Sigmoid colon (tissue), 4 donors: Measurements from ENCODE around the gene MCC.
"Not testable (repeated sequence)": the region's sequence is repeated elsewhere in the genome, so short reads cannot be mapped to it uniquely, and the experiment has no call there.

Source experiments
- POLR2A ChIP-seq, 2 donors: fragments of 450-650 bp; IDR thresholded peaks; one replicate each; pipeline ENCODE4 v1.6.1; 2016; ENCODE audit warnings: antibody characterized with exemption in 2 of 2, mild to moderate bottlenecking in 2 of 2, moderate library complexity in 2 of 2
- POLR2AphosphoS5 ChIP-seq, 4 donors: sonication (generic); formaldehyde crosslinking; IDR thresholded peaks; one replicate each; pipeline ENCODE4 v1.6.1; 2017; ENCODE audit warnings: antibody characterized with exemption in 4 of 4
- TF ChIP-seq, protein P1 (sequence below), 4 experiments: fragments of 450-650 bp in 3 of 4; fragments of 200-600 bp in 1 of 4; IDR thresholded peaks; one replicate each; pipeline ENCODE4 v1.5.1; 2016 to 2019; ENCODE audit warnings: antibody characterized with exemption in 4 of 4, mild to moderate bottlenecking in 3 of 4, moderate library complexity in 2 of 4

DNA sequence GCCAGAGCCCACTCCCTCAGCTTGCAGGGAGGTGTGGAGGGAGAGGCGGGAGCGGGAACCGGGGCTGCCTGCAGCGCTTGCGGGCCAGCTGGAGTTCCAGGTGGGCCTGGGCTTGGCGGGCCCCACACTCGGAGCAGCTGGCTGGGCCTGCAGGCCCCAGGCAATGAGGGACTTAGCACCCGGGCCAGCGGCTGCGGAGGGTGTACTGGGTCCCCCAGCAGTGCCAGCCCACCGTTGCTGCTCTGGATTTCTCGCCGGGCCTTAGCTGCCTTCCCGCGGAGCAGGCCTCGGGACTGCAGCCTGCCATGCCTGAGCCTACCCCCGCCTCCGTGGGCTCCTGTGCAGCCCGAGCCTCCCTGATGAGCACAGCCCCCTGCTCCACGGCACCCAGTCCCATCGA is 31.1 kb downstream of the MCC start:
- TF ChIP-seq, protein P1, sequence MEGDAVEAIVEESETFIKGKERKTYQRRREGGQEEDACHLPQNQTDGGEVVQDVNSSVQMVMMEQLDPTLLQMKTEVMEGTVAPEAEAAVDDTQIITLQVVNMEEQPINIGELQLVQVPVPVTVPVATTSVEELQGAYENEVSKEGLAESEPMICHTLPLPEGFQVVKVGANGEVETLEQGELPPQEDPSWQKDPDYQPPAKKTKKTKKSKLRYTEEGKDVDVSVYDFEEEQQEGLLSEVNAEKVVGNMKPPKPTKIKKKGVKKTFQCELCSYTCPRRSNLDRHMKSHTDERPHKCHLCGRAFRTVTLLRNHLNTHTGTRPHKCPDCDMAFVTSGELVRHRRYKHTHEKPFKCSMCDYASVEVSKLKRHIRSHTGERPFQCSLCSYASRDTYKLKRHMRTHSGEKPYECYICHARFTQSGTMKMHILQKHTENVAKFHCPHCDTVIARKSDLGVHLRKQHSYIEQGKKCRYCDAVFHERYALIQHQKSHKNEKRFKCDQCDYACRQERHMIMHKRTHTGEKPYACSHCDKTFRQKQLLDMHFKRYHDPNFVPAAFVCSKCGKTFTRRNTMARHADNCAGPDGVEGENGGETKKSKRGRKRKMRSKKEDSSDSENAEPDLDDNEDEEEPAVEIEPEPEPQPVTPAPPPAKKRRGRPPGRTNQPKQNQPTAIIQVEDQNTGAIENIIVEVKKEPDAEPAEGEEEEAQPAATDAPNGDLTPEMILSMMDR (IDR thresholded peaks at IDR 0.05): not testable (repeated sequence)
- not testable (repeated sequence) for TF ChIP-seq POLR2A, POLR2AphosphoS5 (IDR thresholded peaks at IDR 0.05)
